ENCODE data around the gene REPS1. TPM values are rescaled to one million over a fixed set of nuclear protein-coding genes. Genes with fewer than 3 reads are reported as not detected.

The REPS1 gene
- polyA plus RNA-seq, 1 experiment: 27.2 TPM

DNA sequence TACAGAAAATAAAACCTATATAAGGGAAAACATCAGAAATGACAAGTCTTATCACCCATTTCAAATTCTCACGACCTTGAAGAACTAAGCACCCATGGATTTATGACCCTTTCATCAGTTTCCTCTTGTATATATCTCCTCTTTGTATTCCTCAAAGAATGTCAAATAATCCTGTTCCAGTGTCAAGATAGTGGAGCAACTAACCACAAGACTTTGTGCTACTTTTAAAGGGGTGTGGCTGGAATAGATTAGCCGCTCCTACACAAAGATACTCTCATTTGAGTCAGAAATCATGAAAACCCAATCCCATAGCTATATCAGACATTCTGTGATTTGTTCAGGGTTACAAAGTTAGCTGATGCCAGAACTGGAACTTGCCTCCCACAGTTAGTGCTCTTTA is 6.6 kb downstream of the REPS1 start:
- Histone ChIP-seq H3K27me3 (ENCODE audit: control insufficient read depth, insufficient read depth, low read length) (no peaks in the 10 kb centered on the region), H3K36me3 (ENCODE audit: control insufficient read depth, insufficient read depth, low read length) (no peaks in the 10 kb centered on the region), H3K4me3 (ENCODE audit: low read depth, low read length) (no peak overlapping the region)
- DNase-seq (ENCODE audit: low read depth): no peak
- ChIA-PET CTCF (interaction anchor here (2.2 kb wide), 1 partner anchor 11 kb away, joined by 8 read pairs; no protein-coding TSS in a partner anchor), POLR2A (no interaction called here)
- no peak for TF ChIP-seq CTCF (IDR thresholded peaks at IDR 0.05; ENCODE audit: insufficient read depth, low read depth, low read length)

DNA sequence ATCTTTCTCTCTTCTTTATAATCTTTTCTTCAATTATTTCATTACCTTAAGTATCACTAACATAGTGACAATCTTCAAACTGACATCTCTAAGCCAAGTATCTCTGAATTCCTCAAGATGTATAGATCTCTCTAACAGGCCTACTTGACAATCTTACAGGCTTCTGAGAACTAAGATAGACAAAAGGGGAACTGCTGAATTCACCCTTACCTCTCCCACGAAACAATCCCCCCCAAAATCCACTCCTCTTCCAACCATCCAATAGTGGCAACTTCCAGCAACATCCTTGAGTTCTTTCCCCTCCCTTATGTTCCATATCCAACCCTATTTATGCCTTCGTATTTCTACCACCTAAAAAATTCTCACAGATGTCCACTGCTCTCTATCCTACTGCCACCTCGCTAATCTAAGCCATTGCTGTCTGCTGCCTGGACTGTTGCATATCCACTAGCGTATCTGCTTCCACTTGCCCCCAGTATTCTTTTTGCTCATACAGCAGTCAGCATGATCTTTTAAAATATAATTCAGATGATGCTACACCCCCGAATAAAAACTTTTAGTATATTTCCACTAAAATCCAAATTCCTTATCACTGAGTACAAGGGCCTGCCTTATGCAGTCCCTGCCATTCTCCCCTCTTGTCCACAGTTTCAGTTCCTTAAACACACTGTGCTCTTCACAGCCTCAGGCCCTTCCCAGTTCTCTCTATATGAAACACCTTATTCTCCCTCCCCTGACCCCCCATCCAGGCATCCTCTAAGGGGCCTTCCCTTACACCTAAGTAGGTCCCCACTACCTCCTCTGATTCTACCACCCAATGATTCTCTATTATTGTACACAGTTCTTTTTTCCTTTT is 8.0 kb downstream of the REPS1 start:
- Histone ChIP-seq H3K36me3 (ENCODE audit: control insufficient read depth, insufficient read depth, low read length) (no peaks in the 10 kb centered on the region), H3K4me3 (ENCODE audit: low read depth, low read length) (no peak overlapping the region), H3K27me3 (ENCODE audit: control insufficient read depth, insufficient read depth, low read length) (no peaks in the 10 kb centered on the region)
- no peak for DNase-seq (ENCODE audit: low read depth)
- CTCF ChIA-PET: no interaction called here
- no peak for TF ChIP-seq CTCF (IDR thresholded peaks at IDR 0.05; ENCODE audit: insufficient read depth, low read depth, low read length)
- POLR2A ChIA-PET: no interaction called here

GRCh38 chr6:138979365-138979764 is 8.7 kb downstream of the REPS1 start:
- Histone ChIP-seq H3K4me3 (ENCODE audit: low read depth, low read length) (no peak overlapping the region), H3K36me3 (ENCODE audit: control insufficient read depth, insufficient read depth, low read length) (no peaks in the 10 kb centered on the region), H3K27me3 (ENCODE audit: control insufficient read depth, insufficient read depth, low read length) (no peaks in the 10 kb centered on the region)
- POLR2A ChIA-PET: no interaction called here
- no peak for TF ChIP-seq CTCF (IDR thresholded peaks at IDR 0.05; ENCODE audit: insufficient read depth, low read depth, low read length)
- CTCF ChIA-PET: no interaction called here
- DNase-seq (ENCODE audit: low read depth): no peak

GRCh38 chr6:138978229-138978628 is 9.8 kb downstream of the REPS1 start:
- Histone ChIP-seq H3K36me3 (ENCODE audit: control insufficient read depth, insufficient read depth, low read length) (no peaks in the 10 kb centered on the region), H3K4me3 (ENCODE audit: low read depth, low read length) (no peak overlapping the region), H3K27me3 (ENCODE audit: control insufficient read depth, insufficient read depth, low read length) (no peaks in the 10 kb centered on the region)
- POLR2A ChIA-PET: no interaction called here
- no peak for TF ChIP-seq CTCF (IDR thresholded peaks at IDR 0.05; ENCODE audit: insufficient read depth, low read depth, low read length)
- CTCF ChIA-PET: no interaction called here
- no peak for DNase-seq (ENCODE audit: low read depth)

GRCh38 chr6:138977646-138978167 is 10.3 kb downstream of the REPS1 start:
- CTCF ChIA-PET: no interaction called here
- DNase-seq (ENCODE audit: low read depth): no peak
- Histone ChIP-seq H3K27me3 (ENCODE audit: control insufficient read depth, insufficient read depth, low read length) (no peaks in the 10 kb centered on the region), H3K36me3 (ENCODE audit: control insufficient read depth, insufficient read depth, low read length) (no peaks in the 10 kb centered on the region), H3K4me3 (ENCODE audit: low read depth, low read length) (no peak overlapping the region)
- POLR2A ChIA-PET: no interaction called here
- no peak for TF ChIP-seq CTCF (IDR thresholded peaks at IDR 0.05; ENCODE audit: insufficient read depth, low read depth, low read length)
